GM19238 (cell line): ENCODE results near the gene CORT.

Experiments
- DNase-seq: peaks from one replicate; pipeline ENCODE4 v3.0.0; 2011; ENCODE audit warnings: low spot score; ENCODE audit not compliant: insufficient read length

The CORT gene

GRCh38 chr1:10474613-10475507 lies 25.0 kb downstream of the CORT start, which contains the start of gene PEX14:
TSS of gene PEX14 (plus strand) at chr1:10474950. CDS start at chr1:10474967, 17 bp downstream.
- DNase-seq: peak; percentile 88

GRCh38 chr1:10475510-10475909 lies 25.7 kb downstream of the CORT start:
- DNase-seq: no peak

- DNase-seq: no peak
Measured at GRCh38 chr1:10479296-10479695, 29.5 kb downstream of the CORT start.

- DNase-seq: no peak
Measured at GRCh38 chr1:10480614-10481013, 30.8 kb downstream of the CORT start.

- no peak for DNase-seq
Measured at GRCh38 chr1:10484521-10484920, 34.7 kb downstream of the CORT start.

- DNase-seq: no peak
Measured at GRCh38 chr1:10489291-10490055, 39.6 kb downstream of the CORT start.

- no peak for DNase-seq
Measured at GRCh38 chr1:10490286-10490970, 40.6 kb downstream of the CORT start.

- DNase-seq: no peak
Measured at GRCh38 chr1:10494418-10494753, 44.6 kb downstream of the CORT start.

GRCh38 chr1:10494754-10495474 lies 45.1 kb downstream of the CORT start:
- DNase-seq: peak; percentile 78

- DNase-seq: no peak
Measured at GRCh38 chr1:10495475-10495817, 45.6 kb downstream of the CORT start.

GRCh38 chr1:10495952-10496351 lies 46.1 kb downstream of the CORT start:
- no peak for DNase-seq

- no peak for DNase-seq
Measured at GRCh38 chr1:10497109-10497508, 47.3 kb downstream of the CORT start.

- no peak for DNase-seq
Measured at GRCh38 chr1:10498231-10498630, 48.4 kb downstream of the CORT start.
